HL-60 (cell line): ENCODE data around the gene CDC42EP3.

Source experiments
- DNase-seq, 2 experiments: peaks; one replicate each; pipeline ENCODE4 v3.0.0-alpha.2; 2010 to 2020; ENCODE audit warnings: low read depth in 1 of 2, low spot score in 1 of 2
- H3K27ac ChIP-seq: fragments of 250-450 bp; sonication (Bioruptor Pico); replicated peaks from 2 replicates; pipeline ENCODE4 v1.5.1; 2020; ENCODE audit warnings: mild to moderate bottlenecking, moderate library complexity
- H3K27me3 ChIP-seq: fragments of 250-450 bp; sonication (Bioruptor Pico); 2 replicates; pipeline ENCODE4 v1.5.1; 2021; ENCODE audit warnings: mild to moderate bottlenecking, moderate library complexity; ENCODE audit not compliant: insufficient read depth, poor library complexity, severe bottlenecking
- H3K4me3 ChIP-seq: replicated peaks from 2 replicates; pipeline ENCODE4 v1.5.1; 2011; ENCODE audit warnings: mild to moderate bottlenecking, control low read depth, low read length; ENCODE audit not compliant: insufficient read depth
- CTCF ChIP-seq: IDR thresholded peaks from one replicate; pipeline ENCODE4 v1.5.1; 2011; ENCODE audit warnings: low read length, control low read depth, inconsistent platforms; ENCODE audit not compliant: insufficient read depth
- GABPA ChIP-seq: IDR thresholded peaks from 2 replicates; pipeline ENCODE4 v1.6.1; 2012; ENCODE audit warnings: low read depth
- POLR2AphosphoS5 ChIP-seq: IDR thresholded peaks from 2 replicates; pipeline ENCODE4 v1.6.1; 2012; ENCODE audit warnings: low read depth
- REST ChIP-seq: IDR thresholded peaks from 2 replicates; pipeline ENCODE4 v1.6.1; 2012; ENCODE audit warnings: low read depth; ENCODE audit not compliant: insufficient replicate concordance
- SPI1 ChIP-seq: IDR thresholded peaks from 2 replicates; pipeline ENCODE4 v1.6.1; 2012; ENCODE audit warnings: low read depth, mild to moderate bottlenecking, borderline replicate concordance

CDC42EP3 gene

GRCh38 chr2:37654419-37654818 is 17.0 kb downstream of the CDC42EP3 start:
- H3K4me3 ChIP-seq: no peak overlapping the region
- no peak overlapping the region for H3K27ac ChIP-seq
- TF ChIP-seq REST: no peak
- no peak for TF ChIP-seq SPI1
- TF ChIP-seq GABPA: no peak
- TF ChIP-seq POLR2AphosphoS5: no peak
- no peak for TF ChIP-seq CTCF
- H3K27me3 ChIP-seq: no peaks in the 10 kb centered on the region
- no peak for DNase-seq

- Histone ChIP-seq H3K27ac (0 out of 2 replicates have a peak overlapping the region, but pooled peaks have one; percentile 6), H3K27me3 (no peaks in the 10 kb centered on the region)
- DNase-seq: peak in 1 of 2 experiments; percentile 78
These were observed 17.6 kb downstream of the CDC42EP3 start for GRCh38 chr2:37653805-37654378.

More at GRCh38 chr2:37653805-37654378, 17.6 kb downstream of the CDC42EP3 start:
- TF ChIP-seq SPI1 (peak; percentile 96), POLR2AphosphoS5 (peak; percentile 32; the same call in 1 of the 2 replicates), GABPA (no peak), REST (no peak), CTCF (no peak)
- H3K4me3 ChIP-seq: no peak overlapping the region
